Smooth muscle cell (in vitro differentiated cells): ENCODE results near the gene FAIM. TPM values are rescaled to one million over a fixed set of nuclear protein-coding genes. Genes with fewer than 3 reads are reported as not detected.

ENCODE experiments used
- DNase-seq: peaks from one replicate; lab custom pipeline; 2025; ENCODE audit not compliant: unreplicated experiment; lab: John Stamatoyannopoulos, UW
- H2AFZ ChIP-seq: fragments of 200-600 bp; sonication (generic); 2 replicates; pipeline ENCODE4 v1.6.0; 2016; ENCODE audit warnings: antibody characterized with exemption, low read depth, mild to moderate bottlenecking
- H3F3A ChIP-seq: fragments of 200-600 bp; sonication (generic); 2 replicates; pipeline ENCODE4 v1.6.0; 2017; ENCODE audit warnings: antibody characterized with exemption, low read depth
- H3K27ac ChIP-seq: fragments of 200-600 bp; sonication (generic); 2 replicates; pipeline ENCODE4 v1.5.1; 2016; ENCODE audit warnings: low read depth, mild to moderate bottlenecking
- H3K27me3 ChIP-seq: fragments of 200-600 bp; sonication (generic); 2 replicates; pipeline ENCODE4 v1.6.1; 2016; ENCODE audit warnings: low read depth, mild to moderate bottlenecking
- H3K36me3 ChIP-seq: fragments of 200-600 bp; sonication (generic); 2 replicates; pipeline ENCODE4 v1.5.1; 2016; ENCODE audit warnings: low read depth
- H3K4me1 ChIP-seq: fragments of 200-600 bp; sonication (generic); 2 replicates; pipeline ENCODE4 v1.5.1; 2016; ENCODE audit warnings: low read depth
- H3K4me2 ChIP-seq: fragments of 200-600 bp; sonication (generic); 2 replicates; pipeline ENCODE4 v1.6.0; 2016; ENCODE audit warnings: mild to moderate bottlenecking
- H3K4me3 ChIP-seq: fragments of 200-600 bp; sonication (generic); 2 replicates; pipeline ENCODE4 v1.5.1; 2016; ENCODE audit warnings: mild to moderate bottlenecking
- H3K79me2 ChIP-seq: fragments of 200-600 bp; sonication (generic); 2 replicates; pipeline ENCODE4 v1.6.0; 2016; ENCODE audit warnings: low read depth, mild to moderate bottlenecking
- H3K9ac ChIP-seq: fragments of 200-600 bp; sonication (generic); 2 replicates; pipeline ENCODE4 v1.6.0; 2016; ENCODE audit warnings: low read depth
- H3K9me3 ChIP-seq: fragments of 200-600 bp; sonication (generic); replicated peaks from 2 replicates; pipeline ENCODE4 v1.5.1; 2016; ENCODE audit warnings: low read depth
- H4K20me1 ChIP-seq: fragments of 200-600 bp; sonication (generic); 2 replicates; pipeline ENCODE4 v1.6.0; 2016; ENCODE audit warnings: low read depth
- CTCF ChIP-seq: fragments of 200-600 bp; sonication (generic); IDR thresholded peaks from 2 replicates; pipeline ENCODE4 v1.5.1; 2017; ENCODE audit warnings: borderline replicate concordance, mild to moderate bottlenecking, antibody characterized with exemption; ENCODE audit not compliant: insufficient read depth, poor library complexity, severe bottlenecking
- WGBS: methylation state at CpG from one replicate; pipeline ENCODE4 v1.1.7; 2016; ENCODE audit warnings: low lambda C conversion rate; 5-methylcytosine and 5-hydroxymethylcytosine counted together
- polyA plus RNA-seq: library from polyadenylated mRNA; unstranded; fragments of >200 nt; fragmentation: Nextera tagmentation; extraction: Ambion mirVana; gene quantifications from 2 replicates; pipeline ENCODE4 v1.2.1, GENCODE V29; 2016
- total RNA-seq: library from RNA; depleted of rRNA; stranded (reverse); fragments of >200 nt; gene quantifications from 2 replicates; pipeline ENCODE4 v1.2.3, GENCODE V29; 2014

FAIM gene
- total and polyA plus RNA-seq, 2 experiments from 2014 or later: 6.4 to 7.2 TPM

GRCh38 chr3:138578141-138578540 lies 30.4 kb upstream of the FAIM start:
- TF ChIP-seq CTCF: no peak
- Histone ChIP-seq H2AFZ (no peak overlapping the region), H3K4me3 (no peak overlapping the region), H3K27ac (no peak overlapping the region), H3K36me3 (no peaks in the 10 kb centered on the region), H3K4me1 (no peaks in the 10 kb centered on the region), H4K20me1 (no peaks in the 10 kb centered on the region), H3K79me2 (no peaks in the 10 kb centered on the region), H3F3A (no peaks in the 10 kb centered on the region), H3K4me2 (no peak overlapping the region), H3K27me3 (no peaks in the 10 kb centered on the region), H3K9ac (no peak overlapping the region), H3K9me3 (no peaks in the 10 kb centered on the region)
- 93% methylated on average over 4 of the region's 4 CpGs for WGBS
- no peak for DNase-seq

GRCh38 chr3:138578961-138579574 lies 29.5 kb upstream of the FAIM start:
- Histone ChIP-seq H3K4me2 (no peak overlapping the region), H3K36me3 (no peaks in the 10 kb centered on the region), H3K27me3 (no peaks in the 10 kb centered on the region), H3K79me2 (no peaks in the 10 kb centered on the region), H3K9me3 (no peaks in the 10 kb centered on the region), H3K9ac (no peak overlapping the region), H3K4me3 (no peak overlapping the region), H2AFZ (no peak overlapping the region), H3K27ac (no peak overlapping the region), H4K20me1 (no peaks in the 10 kb centered on the region), H3F3A (no peaks in the 10 kb centered on the region), H3K4me1 (no peaks in the 10 kb centered on the region)
- TF ChIP-seq CTCF: no peak
- WGBS: 82% methylated on average over 6 of the region's 6 CpGs
- no peak for DNase-seq

GRCh38 chr3:138587374-138587773 lies 21.2 kb upstream of the FAIM start:
- Histone ChIP-seq H3F3A (no peaks in the 10 kb centered on the region), H3K79me2 (no peaks in the 10 kb centered on the region), H3K9ac (no peak overlapping the region), H3K4me1 (no peaks in the 10 kb centered on the region), H3K4me3 (no peak overlapping the region), H3K27me3 (no peaks in the 10 kb centered on the region), H3K36me3 (no peaks in the 10 kb centered on the region), H3K27ac (no peak overlapping the region), H3K9me3 (no peaks in the 10 kb centered on the region), H4K20me1 (no peaks in the 10 kb centered on the region), H2AFZ (no peak overlapping the region), H3K4me2 (no peak overlapping the region)
- no peak for DNase-seq
- WGBS: 96% methylated on average over 1 of the region's 1 CpG
- TF ChIP-seq CTCF: no peak

GRCh38 chr3:138588445-138588844 lies 20.1 kb upstream of the FAIM start:
- no peaks in the 10 kb centered on the region for H4K20me1 ChIP-seq
- H3K79me2 ChIP-seq: no peaks in the 10 kb centered on the region
- TF ChIP-seq CTCF: no peak
- WGBS: 79% methylated on average over 5 of the region's 5 CpGs
- H2AFZ ChIP-seq: no peak overlapping the region
- peaks cover 7% of the 10 kb centered on the region for H3K4me1 ChIP-seq
- H3K4me2 ChIP-seq: no peak overlapping the region
- H3K27ac ChIP-seq: no peak overlapping the region
- no peaks in the 10 kb centered on the region for H3F3A ChIP-seq
- H3K9ac ChIP-seq: no peak overlapping the region
- H3K27me3 ChIP-seq: no peaks in the 10 kb centered on the region
- H3K4me3 ChIP-seq: no peak overlapping the region
- no peak for DNase-seq
- no peaks in the 10 kb centered on the region for H3K9me3 ChIP-seq
- H3K36me3 ChIP-seq: no peaks in the 10 kb centered on the region
